NCI-H1092 treated with DMSO at 0.1 percent for 48 hours (cell line): ENCODE results near the gene GCGR.

ENCODE experiments used
- DNase-seq: peaks from one replicate; lab custom pipeline; 2025; lab: John Stamatoyannopoulos, UW

Gene GCGR

GRCh38 chr17:81811705-81812570 is 8.0 kb downstream of the GCGR start:
- DNase-seq: no peak

- no peak for DNase-seq
Measured at GRCh38 chr17:81812571-81813370, 8.8 kb downstream of the GCGR start.

- DNase-seq: no peak
Measured at GRCh38 chr17:81813371-81813684, 9.4 kb downstream of the GCGR start.

- no peak for DNase-seq
Measured at GRCh38 chr17:81813861-81814683, 10.1 kb downstream of the GCGR start.

GRCh38 chr17:81814748-81815645 is 11.0 kb downstream of the GCGR start:
- peak; percentile 18 for DNase-seq

GRCh38 chr17:81815646-81815986 is 11.7 kb downstream of the GCGR start:
- DNase-seq: no peak

DNA sequence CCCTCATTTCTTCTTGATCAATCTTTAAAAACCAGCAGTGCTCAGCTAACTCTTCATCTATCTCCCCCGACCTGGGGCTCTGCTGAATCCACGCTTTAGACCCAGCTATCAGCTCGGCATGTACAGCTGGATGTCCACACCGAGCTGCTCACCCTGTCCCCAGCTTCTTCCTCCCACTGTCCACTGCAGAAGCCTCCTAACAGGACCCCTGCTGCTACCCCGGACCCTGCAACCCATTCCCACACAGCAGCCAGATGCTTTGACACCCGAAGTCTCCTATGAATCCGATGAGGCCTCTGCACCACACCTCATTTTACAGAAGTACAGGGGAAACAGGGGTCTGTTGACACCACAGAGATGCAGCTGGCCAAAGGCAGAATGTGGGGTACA is 13.8 kb downstream of the GCGR start:
- no peak for DNase-seq

DNA sequence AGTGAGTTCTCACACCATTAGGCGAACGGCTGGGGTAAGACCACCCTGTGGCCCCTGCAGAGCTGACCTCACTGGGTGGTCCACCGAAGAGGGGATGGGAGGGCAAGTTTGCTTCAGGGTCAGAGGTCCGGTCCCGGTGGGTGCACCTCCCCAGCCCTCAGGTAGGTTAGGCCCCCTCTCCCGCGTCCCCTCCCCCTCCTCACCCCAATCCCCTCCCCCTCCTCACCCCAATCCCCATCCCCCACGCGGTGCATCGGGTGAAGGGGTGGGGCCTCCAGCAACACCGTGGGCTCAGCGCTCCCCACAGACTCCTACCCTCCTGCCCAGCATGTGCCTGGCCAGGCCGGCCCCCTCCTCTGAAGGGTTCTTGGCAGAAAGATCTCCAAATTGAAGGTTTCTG is 15.8 kb downstream of the GCGR start:
- no peak for DNase-seq

DNA sequence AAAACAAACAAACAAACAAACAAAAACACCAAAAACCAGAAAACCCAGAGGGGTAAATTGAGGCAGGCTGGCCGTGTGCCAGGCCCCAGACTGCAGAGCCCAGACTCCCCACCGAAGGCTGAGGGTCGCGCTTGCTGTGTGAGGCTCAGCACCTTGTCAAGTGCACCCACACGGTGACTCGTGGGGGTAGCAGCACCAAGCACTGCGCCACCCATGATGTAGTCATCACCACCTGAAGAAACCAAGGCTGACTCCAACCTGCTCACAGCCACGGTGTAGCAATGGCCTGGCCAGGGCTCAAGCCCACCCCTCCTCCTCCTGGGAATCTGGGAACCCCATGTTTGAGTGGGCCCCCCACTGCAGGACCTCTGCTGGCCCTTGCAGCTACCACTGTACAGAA is 17.2 kb downstream of the GCGR start:
- DNase-seq: no peak

DNA sequence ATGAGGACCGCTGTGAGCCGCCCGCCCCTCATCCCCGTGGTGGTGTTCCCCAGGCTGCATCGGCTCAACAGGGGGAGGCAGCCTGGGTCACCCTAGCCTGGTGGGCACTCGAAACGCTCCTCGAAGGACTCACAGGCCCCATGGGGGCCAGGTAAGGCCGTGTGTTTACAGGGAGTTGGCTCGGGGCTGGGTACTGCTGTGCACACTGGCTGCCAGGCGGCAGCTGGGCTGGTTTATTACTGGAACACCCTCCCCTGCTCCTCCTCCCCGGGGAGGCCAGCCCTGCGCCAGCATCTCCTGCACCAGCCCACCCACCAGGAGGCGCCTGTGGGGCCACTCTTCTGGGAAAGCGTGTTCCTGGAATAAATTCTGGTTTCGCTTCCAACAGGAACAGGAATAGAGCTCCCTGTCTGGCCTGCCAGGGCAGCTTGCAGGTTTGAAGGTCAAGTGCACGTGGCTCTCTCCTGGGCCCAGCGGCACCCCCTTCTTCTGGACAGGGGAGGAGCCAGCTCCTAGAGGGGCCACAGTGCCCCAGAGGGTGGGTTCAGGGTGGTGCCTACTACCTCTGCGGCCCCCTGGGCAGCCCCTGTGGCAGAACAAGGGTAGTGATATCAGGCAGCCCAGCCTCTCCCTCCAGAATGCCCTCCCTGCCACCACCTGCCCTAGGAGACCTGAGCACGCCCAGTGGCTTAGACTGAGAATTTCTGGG is 17.8 kb downstream of the GCGR start:
- no peak for DNase-seq

DNA sequence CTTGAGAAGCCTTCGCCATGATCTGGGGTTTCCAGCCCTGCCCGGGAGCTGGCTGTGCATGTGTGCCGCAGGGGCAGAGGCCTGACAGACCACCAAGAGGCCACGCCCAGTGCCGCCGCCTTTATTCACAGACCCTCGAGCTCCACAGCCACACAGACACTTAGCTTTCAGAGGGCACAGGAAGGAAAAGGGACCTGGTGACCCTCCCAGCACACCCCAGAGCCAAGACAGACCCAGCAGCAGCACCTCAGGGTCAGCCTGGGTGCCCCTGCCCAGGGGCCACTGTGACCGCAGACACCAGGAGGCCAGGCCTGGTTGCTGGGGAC is 18.3 kb downstream of the GCGR start:
- no peak for DNase-seq

DNA sequence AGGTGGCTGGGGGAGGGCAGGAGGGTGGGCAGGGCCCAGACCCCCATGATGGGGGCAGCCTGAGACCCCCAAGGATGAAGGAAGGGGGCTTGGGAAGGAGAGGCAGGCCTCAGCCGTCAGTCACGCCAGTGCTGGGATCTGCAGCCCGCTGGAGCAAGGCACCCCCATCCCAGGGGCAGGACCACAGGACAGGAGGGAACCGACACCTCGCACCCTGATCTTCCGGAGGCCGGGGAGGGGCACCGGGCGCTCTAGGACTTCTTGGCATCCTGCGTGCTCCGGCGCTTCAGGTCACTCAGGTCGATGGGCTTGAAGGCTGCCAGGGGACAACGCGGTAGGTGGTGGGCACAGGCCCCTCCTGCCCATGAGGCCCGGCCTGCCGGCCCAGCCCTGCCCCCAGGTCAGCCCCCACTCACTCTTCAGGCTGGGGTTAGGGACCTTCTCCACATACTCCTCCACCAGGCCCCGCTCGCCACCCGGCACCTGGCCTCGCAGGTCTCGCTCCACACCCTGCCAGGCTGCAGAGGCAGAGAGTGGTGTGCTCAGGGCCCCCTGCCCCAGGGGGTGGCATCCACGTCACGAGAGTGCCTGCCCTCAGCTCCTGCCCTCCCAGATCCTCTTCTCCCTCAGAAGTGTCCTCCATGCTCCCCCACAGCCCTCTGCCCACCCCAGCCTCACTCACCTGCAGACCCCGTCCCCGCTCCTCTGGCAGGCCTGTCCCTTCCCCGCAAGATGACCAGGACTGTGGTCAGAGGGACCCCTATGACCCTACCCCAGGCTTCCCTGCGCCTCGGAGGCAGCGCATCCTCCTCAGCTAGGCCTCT is 19.3 kb downstream of the GCGR start:
- DNase-seq: no peak

DNA sequence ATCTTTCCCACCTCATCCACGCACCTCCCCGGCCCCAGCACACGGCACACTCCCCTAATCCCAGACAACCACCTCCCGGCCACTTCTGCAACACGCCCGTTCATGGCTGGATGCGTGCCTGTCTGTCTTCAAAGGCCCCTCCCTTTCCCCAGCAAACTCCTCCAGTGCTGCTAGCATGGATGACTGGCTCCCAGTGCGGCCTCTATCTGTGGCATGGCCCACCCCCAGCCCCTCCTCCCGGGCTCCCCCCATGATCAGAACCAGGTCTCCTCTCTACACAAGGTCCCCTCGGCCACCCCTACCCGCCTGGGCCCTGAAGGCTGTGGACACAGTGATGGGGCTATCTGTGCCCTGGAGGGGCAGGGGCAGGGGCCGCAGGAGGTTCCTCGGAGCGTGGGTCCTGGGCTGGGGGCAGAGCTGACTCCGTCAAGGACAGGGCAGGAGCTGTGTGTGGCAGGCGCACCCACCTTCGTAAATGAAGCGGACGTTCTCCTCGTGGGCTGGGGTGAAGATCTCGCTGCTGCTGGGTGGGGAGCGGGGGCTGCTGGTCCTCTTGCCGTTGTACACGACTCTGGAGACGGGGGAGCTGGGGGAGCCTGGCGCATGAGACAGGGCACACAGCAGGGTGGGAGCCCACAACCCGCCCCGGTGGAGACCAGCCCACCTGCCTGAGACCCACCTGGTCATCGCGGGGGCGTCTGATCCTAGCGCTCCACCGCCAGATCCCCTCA is 20.0 kb downstream of the GCGR start:
- no peak for DNase-seq

DNA sequence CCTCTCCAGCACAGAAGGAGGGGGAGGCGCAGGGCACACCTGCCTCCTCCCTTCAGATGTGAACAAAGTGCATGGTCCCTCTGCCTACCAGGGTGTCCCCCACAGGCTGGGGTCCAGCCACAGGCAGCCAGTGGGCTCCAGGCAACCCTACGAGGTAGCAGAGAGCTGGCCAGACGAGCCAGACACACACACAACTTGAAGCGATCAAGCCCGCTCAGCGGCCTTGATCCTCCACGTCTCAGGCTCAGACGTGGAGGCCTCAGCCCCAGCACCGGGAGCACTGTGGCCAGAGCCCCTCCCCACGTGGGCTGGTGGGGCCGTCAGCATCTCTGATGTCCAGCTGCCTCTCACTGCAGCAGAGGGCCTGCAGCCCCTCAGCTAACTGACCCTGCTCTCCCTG is 20.6 kb downstream of the GCGR start:
- no peak for DNase-seq

- DNase-seq: no peak
Measured at GRCh38 chr17:81825841-81826466, 22.0 kb downstream of the GCGR start.

DNA sequence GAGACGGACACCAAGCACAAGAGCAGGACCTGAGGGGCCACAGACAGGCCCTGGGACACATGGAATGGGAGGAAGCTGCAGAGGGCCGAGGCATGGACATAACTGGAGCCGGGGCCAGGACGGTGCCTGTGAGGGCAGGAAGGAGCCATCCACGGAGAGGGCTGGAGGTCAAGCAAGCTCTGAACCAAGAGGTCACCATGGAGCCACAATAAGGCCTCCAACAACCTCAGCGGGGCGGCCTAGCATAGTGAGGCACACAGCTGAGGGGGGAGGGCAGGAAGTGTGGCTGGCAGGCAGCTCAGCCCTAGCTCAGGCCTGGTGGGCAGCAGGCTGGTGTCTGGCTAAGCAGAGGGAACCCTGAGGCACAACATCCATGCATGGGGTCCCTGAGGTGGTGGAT is 24.7 kb downstream of the GCGR start:
- DNase-seq: no peak

DNA sequence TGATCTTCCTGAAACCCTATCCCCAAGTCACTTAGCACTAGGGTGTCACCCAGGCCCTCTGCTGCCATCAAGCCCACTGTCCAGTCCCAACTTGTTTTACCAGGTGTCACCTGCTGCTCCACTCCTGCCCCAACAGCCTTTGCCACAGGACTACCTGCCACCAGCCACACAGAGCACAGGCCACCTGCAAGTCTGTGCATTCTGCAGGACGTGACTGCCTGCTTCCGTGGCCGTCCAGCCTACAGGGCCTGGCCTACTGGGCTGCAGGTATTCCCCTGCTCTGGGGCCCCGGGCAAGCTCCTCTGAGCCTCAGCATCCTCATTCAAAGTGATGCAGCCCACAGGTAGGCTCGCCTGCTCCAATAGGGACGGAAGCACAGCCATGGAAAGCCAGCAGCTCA is 25.9 kb downstream of the GCGR start:
- DNase-seq: no peak

DNA sequence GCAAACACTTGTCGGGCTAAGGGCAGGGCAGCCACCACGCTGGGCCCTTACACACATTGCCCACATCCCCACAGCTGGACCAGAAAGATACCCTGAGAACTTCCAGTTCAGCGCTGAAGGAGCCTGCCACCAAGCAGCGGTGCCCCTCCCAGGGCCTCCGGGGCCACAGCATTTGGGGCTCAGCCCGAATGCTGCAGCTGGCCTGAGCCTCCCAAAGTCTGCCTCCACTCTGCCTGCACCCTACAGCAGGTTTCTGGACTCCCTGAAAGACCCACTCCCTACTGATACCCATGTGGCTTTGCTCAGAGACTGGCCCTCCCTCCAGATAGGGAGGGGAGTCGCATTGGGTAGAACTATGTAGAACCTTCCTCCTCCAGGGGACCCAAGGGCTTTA is 27.6 kb downstream of the GCGR start:
- DNase-seq: no peak

GRCh38 chr17:81831957-81832607 is 28.1 kb downstream of the GCGR start:
- peak; percentile 51 for DNase-seq
